HEK293 (cell line): ENCODE data around the gene NOSIP.

ENCODE experiments used
- CTCF ChIA-PET: fragments of 350-600 bp; formaldehyde crosslinking; extraction: SDS; loops from one replicate; lab custom pipeline; 2021; ENCODE audit warnings: antibody characterized with exemption; lab: Yijun Ruan, JAX
- POLR2A ChIA-PET: fragments of 300-600 bp; formaldehyde crosslinking; extraction: SDS; loops from one replicate; lab custom pipeline; 2020; ENCODE audit warnings: antibody characterized with exemption, inconsistent platforms; lab: Yijun Ruan, JAX
- H3K27ac ChIP-seq: fragments of 200-500 bp; sonication (Bioruptor generic); 2 replicates; pipeline ENCODE4 v1.5.1; 2014; ENCODE audit warnings: low read depth, low read length, control low read depth, inconsistent platforms; ENCODE audit errors: extremely low read depth
- H3K36me3 ChIP-seq, 2 experiments: fragments of 200-500 bp in 1 of 2; sonication (Bioruptor generic) in 1 of 2; 1 replicate in 1 of 2; 2 replicates in 1 of 2; pipeline ENCODE4 v1.5.1; 2014 to 2017; ENCODE audit warnings: inconsistent platforms in 2 of 2, low read length in 2 of 2; ENCODE audit not compliant: control insufficient read depth in 2 of 2, insufficient read depth in 1 of 2
- H3K4me1 ChIP-seq: fragments of 200-500 bp; sonication (Bioruptor generic); 2 replicates; pipeline ENCODE4 v1.5.1; 2014; ENCODE audit warnings: mild to moderate bottlenecking, low read length, inconsistent platforms; ENCODE audit not compliant: control insufficient read depth, insufficient read depth
- H3K4me3 ChIP-seq: 2 replicates; pipeline ENCODE4 v1.5.1; 2011; ENCODE audit warnings: low read depth, mild to moderate bottlenecking, control low read depth, low read length, moderate library complexity
- H3K9me3 ChIP-seq: fragments of 200-500 bp; sonication (Bioruptor generic); 2 replicates; pipeline ENCODE4 v1.5.1; 2014; ENCODE audit warnings: low read depth, low read length, inconsistent platforms; ENCODE audit not compliant: control insufficient read depth, insufficient read depth
- BCL11A ChIP-seq: fragments of 450-650 bp; formaldehyde crosslinking; IDR thresholded peaks from 2 replicates; pipeline ENCODE4 v1.5.1; 2016; ENCODE audit warnings: low read depth, missing biosample characterization, missing genetic modification characterization
- BCL11B ChIP-seq: fragments of 450-650 bp; formaldehyde crosslinking; IDR thresholded peaks from 2 replicates; pipeline ENCODE4 v1.5.1; 2016; ENCODE audit warnings: low read depth, missing biosample characterization, missing genetic modification characterization
- OSR2 ChIP-seq: fragments of 450-650 bp; formaldehyde crosslinking; IDR thresholded peaks from 2 replicates; pipeline ENCODE4 v1.5.1; 2016; ENCODE audit warnings: missing biosample characterization, missing genetic modification characterization
- RBAK ChIP-seq: fragments of 450-650 bp; formaldehyde crosslinking; IDR thresholded peaks from 2 replicates; pipeline ENCODE4 v1.5.1; 2016; ENCODE audit warnings: missing biosample characterization, missing genetic modification characterization
- REPIN1 ChIP-seq: fragments of 450-650 bp; formaldehyde crosslinking; IDR thresholded peaks from 2 replicates; pipeline ENCODE4 v1.5.1; 2017; ENCODE audit warnings: missing biosample characterization, missing genetic modification characterization, low read depth
- SALL2 ChIP-seq: fragments of 450-650 bp; formaldehyde crosslinking; IDR thresholded peaks from 2 replicates; pipeline ENCODE4 v1.5.0; 2017; ENCODE audit warnings: missing biosample characterization, mild to moderate bottlenecking, missing genetic modification characterization, borderline replicate concordance
- SCRT1 ChIP-seq: fragments of 450-650 bp; formaldehyde crosslinking; IDR thresholded peaks from 2 replicates; pipeline ENCODE4 v1.5.1; 2016; ENCODE audit warnings: missing biosample characterization, missing genetic modification characterization, borderline replicate concordance
- SCRT2 ChIP-seq: fragments of 450-650 bp; formaldehyde crosslinking; IDR thresholded peaks from 2 replicates; pipeline ENCODE4 v1.5.1; 2016; ENCODE audit warnings: missing biosample characterization, missing genetic modification characterization
- ZBTB17 ChIP-seq: fragments of 450-650 bp; formaldehyde crosslinking; IDR thresholded peaks from 2 replicates; pipeline ENCODE4 v1.5.1; 2016; ENCODE audit warnings: missing biosample characterization, missing genetic modification characterization
- ZBTB8A ChIP-seq: fragments of 450-650 bp; formaldehyde crosslinking; IDR thresholded peaks from 2 replicates; pipeline ENCODE4 v1.5.1; 2016; ENCODE audit warnings: missing biosample characterization, missing genetic modification characterization
- ZNF10 ChIP-seq: fragments of 450-650 bp; formaldehyde crosslinking; IDR thresholded peaks from 2 replicates; pipeline ENCODE4 v1.5.1; 2017; ENCODE audit warnings: missing biosample characterization, missing genetic modification characterization
- ZNF112 ChIP-seq: fragments of 450-650 bp; formaldehyde crosslinking; IDR thresholded peaks from 2 replicates; pipeline ENCODE4 v1.5.0; 2017; ENCODE audit warnings: missing biosample characterization, missing genetic modification characterization
- ZNF157 ChIP-seq: fragments of 450-650 bp; formaldehyde crosslinking; IDR thresholded peaks from 2 replicates; pipeline ENCODE4 v1.5.1; 2016; ENCODE audit warnings: missing biosample characterization, missing genetic modification characterization
- ZNF239 ChIP-seq: fragments of 450-650 bp; formaldehyde crosslinking; IDR thresholded peaks from 2 replicates; pipeline ENCODE4 v1.5.1; 2016; ENCODE audit warnings: missing biosample characterization, missing genetic modification characterization
- ZNF302 ChIP-seq: fragments of 450-650 bp; formaldehyde crosslinking; IDR thresholded peaks from 2 replicates; pipeline ENCODE4 v1.5.1; 2016; ENCODE audit warnings: missing biosample characterization, missing genetic modification characterization, low read depth
- ZNF501 ChIP-seq: fragments of 450-650 bp; formaldehyde crosslinking; IDR thresholded peaks from 2 replicates; pipeline ENCODE4 v1.5.1; 2016; ENCODE audit warnings: missing biosample characterization, missing genetic modification characterization
- ZNF510 ChIP-seq: fragments of 450-650 bp; formaldehyde crosslinking; IDR thresholded peaks from 2 replicates; pipeline ENCODE4 v1.5.1; 2018; ENCODE audit warnings: mild to moderate bottlenecking, missing genetic modification characterization, missing biosample characterization; ENCODE audit not compliant: insufficient replicate concordance
- ZNF843 ChIP-seq: fragments of 450-650 bp; formaldehyde crosslinking; IDR thresholded peaks from 2 replicates; pipeline ENCODE4 v1.5.1; 2016; ENCODE audit warnings: missing biosample characterization, missing genetic modification characterization
- TF ChIP-seq, protein P1 (sequence below): fragments of 450-650 bp; IDR thresholded peaks from 2 replicates; pipeline ENCODE4 v1.5.1; 2018; ENCODE audit warnings: missing biosample characterization, missing genetic modification characterization
- TF ChIP-seq, protein P2 (sequence below): fragments of 450-650 bp; formaldehyde crosslinking; IDR thresholded peaks from 2 replicates; pipeline ENCODE4 v1.5.1; 2017; ENCODE audit warnings: missing biosample characterization, missing genetic modification characterization
- TF ChIP-seq, protein P3 (sequence below): fragments of 450-650 bp; formaldehyde crosslinking; IDR thresholded peaks from 2 replicates; pipeline ENCODE4 v1.5.1; 2016; ENCODE audit warnings: missing biosample characterization, missing genetic modification characterization, borderline replicate concordance
- TF ChIP-seq, protein P4 (sequence below): fragments of 450-650 bp; formaldehyde crosslinking; IDR thresholded peaks from 2 replicates; pipeline ENCODE4 v1.5.1; 2016; ENCODE audit warnings: missing biosample characterization, missing genetic modification characterization

The NOSIP gene

DNA sequence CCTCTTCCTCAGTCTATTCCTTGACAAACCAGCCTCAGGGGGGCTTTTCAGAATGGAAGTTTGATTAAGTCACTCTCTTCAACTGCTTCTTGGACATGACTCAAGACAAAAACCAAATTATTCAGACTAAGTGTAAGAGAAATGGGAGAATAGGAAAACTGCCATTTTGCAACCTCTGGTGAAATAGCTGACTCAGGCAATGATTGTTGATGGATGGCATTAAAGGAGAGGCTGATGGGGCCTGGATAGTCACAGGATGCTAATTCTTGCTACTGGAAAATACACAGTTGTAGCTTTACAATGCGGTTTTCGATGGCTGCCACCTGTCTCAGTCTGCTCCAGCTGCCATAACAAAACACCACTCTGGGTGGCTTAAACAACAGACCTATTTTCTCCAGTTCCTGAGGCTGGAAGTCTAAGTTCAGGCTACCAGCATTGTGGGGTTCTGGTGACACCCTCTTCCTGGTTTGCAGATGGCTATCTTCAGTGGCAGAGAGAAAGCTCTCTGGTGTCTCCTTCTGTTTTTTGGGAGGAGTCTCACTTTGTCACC lies 6.1 kb downstream of the NOSIP start:
- POLR2A ChIA-PET, result interaction anchor here (0.6 to 2.6 kb wide), 6 partner anchors 19 to 998 kb away, joined by 3 to 10 read pairs (median 4); partner anchors contain the start of genes RPS11 and SCAF1
- peaks cover 8 to 36% of the 10 kb centered on the region in 2 experiments; a peak in 2 of 3 replicates for H3K36me3 ChIP-seq
- H3K9me3 ChIP-seq, result no peaks in the 10 kb centered on the region
- CTCF ChIA-PET, result interaction anchor here (1.0 to 6.2 kb wide), 6 partner anchors 16 to 104 kb away, joined by 3 to 168 read pairs (median 5); partner anchors contain the start of gene FLT3LG
- H3K4me3 ChIP-seq, result no peak overlapping the region
- peaks cover 11% of the 10 kb centered on the region for H3K4me1 ChIP-seq
- no peak for TF ChIP-seq SALL2 (tag by site-specific recombination)
- H3K27ac ChIP-seq, result no peak overlapping the region

DNA sequence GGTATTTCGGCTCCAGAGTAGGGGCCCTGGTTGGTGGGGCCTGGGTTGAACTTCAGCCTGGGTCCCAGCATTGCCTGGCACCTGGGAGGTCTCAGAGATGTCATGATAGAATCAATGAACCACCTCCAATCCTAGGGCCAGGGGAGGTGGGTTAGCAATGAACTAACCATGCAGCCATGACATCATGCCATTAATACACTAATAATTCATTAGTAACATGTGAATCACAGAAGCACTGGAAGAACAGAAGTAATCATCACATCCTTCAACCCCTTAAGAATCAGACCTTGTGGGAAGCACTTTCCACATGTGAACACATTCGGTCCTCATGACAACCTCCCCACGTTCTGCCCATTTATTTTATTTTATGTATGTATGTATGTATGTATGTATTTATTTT lies 6.9 kb downstream of the NOSIP start:
- TF ChIP-seq ZNF157 (tag by site-specific recombination) (no peak), ZNF510 (tag by site-specific recombination) (no peak), ZNF843 (tag by site-specific recombination) (no peak), ZBTB8A (tag by site-specific recombination) (no peak), OSR2 (tag by site-specific recombination) (no peak), RBAK (tag by site-specific recombination) (no peak), REPIN1 (no peak), ZNF10 (tag by site-specific recombination) (no peak)
- TF ChIP-seq, protein P1, sequence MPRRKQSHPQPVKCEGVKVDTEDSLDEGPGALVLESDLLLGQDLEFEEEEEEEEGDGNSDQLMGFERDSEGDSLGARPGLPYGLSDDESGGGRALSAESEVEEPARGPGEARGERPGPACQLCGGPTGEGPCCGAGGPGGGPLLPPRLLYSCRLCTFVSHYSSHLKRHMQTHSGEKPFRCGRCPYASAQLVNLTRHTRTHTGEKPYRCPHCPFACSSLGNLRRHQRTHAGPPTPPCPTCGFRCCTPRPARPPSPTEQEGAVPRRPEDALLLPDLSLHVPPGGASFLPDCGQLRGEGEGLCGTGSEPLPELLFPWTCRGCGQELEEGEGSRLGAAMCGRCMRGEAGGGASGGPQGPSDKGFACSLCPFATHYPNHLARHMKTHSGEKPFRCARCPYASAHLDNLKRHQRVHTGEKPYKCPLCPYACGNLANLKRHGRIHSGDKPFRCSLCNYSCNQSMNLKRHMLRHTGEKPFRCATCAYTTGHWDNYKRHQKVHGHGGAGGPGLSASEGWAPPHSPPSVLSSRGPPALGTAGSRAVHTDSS, result no peak
- TF ChIP-seq, protein P2, sequence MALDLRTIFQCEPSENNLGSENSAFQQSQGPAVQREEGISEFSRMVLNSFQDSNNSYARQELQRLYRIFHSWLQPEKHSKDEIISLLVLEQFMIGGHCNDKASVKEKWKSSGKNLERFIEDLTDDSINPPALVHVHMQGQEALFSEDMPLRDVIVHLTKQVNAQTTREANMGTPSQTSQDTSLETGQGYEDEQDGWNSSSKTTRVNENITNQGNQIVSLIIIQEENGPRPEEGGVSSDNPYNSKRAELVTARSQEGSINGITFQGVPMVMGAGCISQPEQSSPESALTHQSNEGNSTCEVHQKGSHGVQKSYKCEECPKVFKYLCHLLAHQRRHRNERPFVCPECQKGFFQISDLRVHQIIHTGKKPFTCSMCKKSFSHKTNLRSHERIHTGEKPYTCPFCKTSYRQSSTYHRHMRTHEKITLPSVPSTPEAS (tag by site-specific recombination), result no peak
- TF ChIP-seq, protein P3, sequence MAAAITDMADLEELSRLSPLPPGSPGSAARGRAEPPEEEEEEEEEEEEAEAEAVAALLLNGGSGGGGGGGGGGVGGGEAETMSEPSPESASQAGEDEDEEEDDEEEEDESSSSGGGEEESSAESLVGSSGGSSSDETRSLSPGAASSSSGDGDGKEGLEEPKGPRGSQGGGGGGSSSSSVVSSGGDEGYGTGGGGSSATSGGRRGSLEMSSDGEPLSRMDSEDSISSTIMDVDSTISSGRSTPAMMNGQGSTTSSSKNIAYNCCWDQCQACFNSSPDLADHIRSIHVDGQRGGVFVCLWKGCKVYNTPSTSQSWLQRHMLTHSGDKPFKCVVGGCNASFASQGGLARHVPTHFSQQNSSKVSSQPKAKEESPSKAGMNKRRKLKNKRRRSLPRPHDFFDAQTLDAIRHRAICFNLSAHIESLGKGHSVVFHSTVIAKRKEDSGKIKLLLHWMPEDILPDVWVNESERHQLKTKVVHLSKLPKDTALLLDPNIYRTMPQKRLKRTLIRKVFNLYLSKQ (tag by site-specific recombination), result no peak
- CTCF ChIA-PET, result interaction anchor here (0.5 to 6.2 kb wide), 6 partner anchors 15 to 108 kb away, joined by 3 to 168 read pairs (median 48); no protein-coding TSS in a partner anchor

DNA sequence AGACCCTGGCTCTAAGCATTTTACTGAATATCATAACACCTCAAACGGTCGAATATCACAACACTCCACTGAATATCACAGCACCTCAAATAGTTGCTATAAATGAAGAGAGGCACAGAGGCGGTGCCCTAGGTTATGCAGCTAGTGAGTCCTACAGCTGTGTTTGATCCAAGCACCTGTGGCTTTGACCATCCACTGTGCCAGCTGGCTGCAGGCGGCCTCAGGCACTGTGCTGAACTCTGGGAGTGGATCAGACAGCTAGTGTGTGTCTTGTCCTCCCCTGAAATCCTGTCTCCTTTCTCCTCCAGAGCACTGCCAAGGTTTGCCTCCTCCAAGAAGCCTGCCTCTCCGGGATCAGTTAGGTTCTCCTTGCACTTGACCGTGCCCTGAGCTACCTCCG lies 7.3 kb downstream of the NOSIP start:
- no peak overlapping the region for H3K27ac ChIP-seq
- H3K4me1 ChIP-seq, result peaks cover 12% of the 10 kb centered on the region
- no peak overlapping the region for H3K4me3 ChIP-seq
- ChIA-PET POLR2A (interaction anchor here (0.7 to 2.6 kb wide), 3 partner anchors 67 to 79 kb away, joined by 8 to 10 read pairs (median 9); partner anchors contain the start of gene RPS11), CTCF (interaction anchor here (0.5 to 6.2 kb wide), 7 partner anchors 14 to 270 kb away, joined by 3 to 168 read pairs (median 4); no protein-coding TSS in a partner anchor)
- H3K9me3 ChIP-seq, result no peaks in the 10 kb centered on the region
- peaks cover 8 to 32% of the 10 kb centered on the region in 2 experiments; a peak in 2 of 3 replicates for H3K36me3 ChIP-seq
- TF ChIP-seq ZNF112 (tag by site-specific recombination) (no peak), ZBTB17 (tag by site-specific recombination) (no peak), ZNF501 (tag by site-specific recombination) (no peak), SCRT2 (tag by site-specific recombination) (peak; percentile 77), BCL11B (tag by site-specific recombination) (no peak), BCL11A (no peak), ZNF239 (tag by site-specific recombination) (no peak), ZNF302 (tag by site-specific recombination) (no peak), SCRT1 (tag by site-specific recombination) (peak; percentile 72; the same call in 1 of the 2 replicates)
- TF ChIP-seq, protein P4, sequence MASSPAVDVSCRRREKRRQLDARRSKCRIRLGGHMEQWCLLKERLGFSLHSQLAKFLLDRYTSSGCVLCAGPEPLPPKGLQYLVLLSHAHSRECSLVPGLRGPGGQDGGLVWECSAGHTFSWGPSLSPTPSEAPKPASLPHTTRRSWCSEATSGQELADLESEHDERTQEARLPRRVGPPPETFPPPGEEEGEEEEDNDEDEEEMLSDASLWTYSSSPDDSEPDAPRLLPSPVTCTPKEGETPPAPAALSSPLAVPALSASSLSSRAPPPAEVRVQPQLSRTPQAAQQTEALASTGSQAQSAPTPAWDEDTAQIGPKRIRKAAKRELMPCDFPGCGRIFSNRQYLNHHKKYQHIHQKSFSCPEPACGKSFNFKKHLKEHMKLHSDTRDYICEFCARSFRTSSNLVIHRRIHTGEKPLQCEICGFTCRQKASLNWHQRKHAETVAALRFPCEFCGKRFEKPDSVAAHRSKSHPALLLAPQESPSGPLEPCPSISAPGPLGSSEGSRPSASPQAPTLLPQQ, result no peak

More for the DNA sequence above, 6.9 kb downstream of the NOSIP start:
- no peak overlapping the region for H3K4me3 ChIP-seq
- peaks cover 8% of the 10 kb centered on the region for H3K4me1 ChIP-seq
- H3K9me3 ChIP-seq, result no peaks in the 10 kb centered on the region
- POLR2A ChIA-PET, result interaction anchor here (0.7 to 2.6 kb wide), 3 partner anchors 20 to 80 kb away, joined by 4 to 10 read pairs (median 8); partner anchors contain the start of gene RPS11
- no peak overlapping the region for H3K27ac ChIP-seq
- peaks cover 8 to 36% of the 10 kb centered on the region in 2 experiments; a peak in 2 of 3 replicates for H3K36me3 ChIP-seq
